K562 (cell line): ENCODE results near the gene NACA. TPM values are rescaled to one million over a fixed set of nuclear protein-coding genes. Genes with fewer than 3 reads are reported as not detected.

Experiments used
- CSDE1 ChIP-seq, 2 experiments: fragments of 450-650 bp; IDR thresholded peaks; 2 replicates each; pipeline ENCODE4 v1.6.1; 2016; ENCODE audit warnings: mild to moderate bottlenecking in 1 of 2
- EP400 ChIP-seq: fragments of 450-650 bp; IDR thresholded peaks from 2 replicates; pipeline ENCODE4 v1.6.1; 2017; ENCODE audit warnings: antibody characterized with exemption, mild to moderate bottlenecking, moderate library complexity
- U2AF2 ChIP-seq: fragments of 200-400 bp; formaldehyde crosslinking; optimal IDR thresholded peaks from 2 replicates; pipeline ENCODE3; 2017; ENCODE audit warnings: low read depth, mild to moderate bottlenecking, low read length
- ZC3H4 ChIP-seq: sonication (generic); formaldehyde crosslinking; IDR thresholded peaks from 2 replicates; pipeline ENCODE4 v1.9.0; 2021; ENCODE audit warnings: missing genetic modification reagents, borderline replicate concordance
- ZNF217 ChIP-seq: sonication (generic); formaldehyde crosslinking; IDR thresholded peaks from 2 replicates; pipeline ENCODE4 v1.8.0; 2022; ENCODE audit warnings: mild to moderate bottlenecking, missing genetic modification reagents
- polyA plus RNA-seq, 8 experiments: library from polyadenylated mRNA; depleted of rRNA in 4 of 8; stranded (reverse) in 5 of 8; unstranded in 3 of 8; fragments of >200 nt; fragmentation: Nextera tagmentation in 2 of 8; fragmentation: Illumina TruSeq in 1 of 8; extraction: Ambion mirVana in 2 of 8; extraction: Trizol in 1 of 8; gene quantifications; 2 replicates each; pipeline versions ENCODE4 v1.2.1 to v1.2.3, GENCODE V29; 2011 to 2014; ENCODE audit warnings: inconsistent platforms in 1 of 8, missing spikeins in 1 of 8
- total RNA-seq, 7 experiments: library from RNA; depleted of rRNA in 6 of 7; stranded (reverse); fragments of >200 nt in 6 of 7; fragmentation: Illumina TruSeq in 2 of 7; extraction: Trizol in 2 of 7; gene quantifications; 2 replicates each; pipeline versions ENCODE4 v1.2.1 to v1.2.3, GENCODE V29; 2011 to 2021; ENCODE audit warnings: low replicate concordance in 1 of 7
- TF ChIP-seq, protein P1 (sequence below), 2 experiments: fragments of 450-650 bp; conservative IDR thresholded peaks; 2 replicates each; pipeline ENCODE4 v1.6.1; 2017; ENCODE audit warnings: mild to moderate bottlenecking in 2 of 2, moderate library complexity in 2 of 2
- TF ChIP-seq, protein P2 (sequence below): fragments of 450-650 bp; IDR thresholded peaks from 2 replicates; pipeline ENCODE4 v1.6.1; 2014; ENCODE audit warnings: low read depth, mild to moderate bottlenecking, moderate library complexity, borderline replicate concordance
- TF ChIP-seq, protein P3 (sequence below), 2 experiments: fragments of 200-800 bp in 1 of 2; sonication (Bioruptor generic) in 1 of 2; sonication (generic) in 1 of 2; formaldehyde crosslinking in 1 of 2; IDR thresholded peaks in 1 of 2; conservative IDR thresholded peaks in 1 of 2; 2 replicates each; pipeline versions ENCODE4 v1.5.0 to v1.6.1; 2016 to 2020; ENCODE audit warnings: missing compliant biosample characterization in 1 of 2, missing genetic modification characterization in 1 of 2, missing genetic modification reagents in 1 of 2
- TF ChIP-seq, protein P4 (sequence below): fragments of 450-650 bp; IDR thresholded peaks from 2 replicates; pipeline ENCODE4 v1.6.1; 2016; ENCODE audit warnings: mild to moderate bottlenecking, moderate library complexity

NACA gene
- total and polyA plus RNA-seq, 9 of the 15 experiments (the other 6 are each of a cell fraction or from before 2014, with no cell fraction given): 1,030 to 2,416 (median 1,645) TPM

DNA sequence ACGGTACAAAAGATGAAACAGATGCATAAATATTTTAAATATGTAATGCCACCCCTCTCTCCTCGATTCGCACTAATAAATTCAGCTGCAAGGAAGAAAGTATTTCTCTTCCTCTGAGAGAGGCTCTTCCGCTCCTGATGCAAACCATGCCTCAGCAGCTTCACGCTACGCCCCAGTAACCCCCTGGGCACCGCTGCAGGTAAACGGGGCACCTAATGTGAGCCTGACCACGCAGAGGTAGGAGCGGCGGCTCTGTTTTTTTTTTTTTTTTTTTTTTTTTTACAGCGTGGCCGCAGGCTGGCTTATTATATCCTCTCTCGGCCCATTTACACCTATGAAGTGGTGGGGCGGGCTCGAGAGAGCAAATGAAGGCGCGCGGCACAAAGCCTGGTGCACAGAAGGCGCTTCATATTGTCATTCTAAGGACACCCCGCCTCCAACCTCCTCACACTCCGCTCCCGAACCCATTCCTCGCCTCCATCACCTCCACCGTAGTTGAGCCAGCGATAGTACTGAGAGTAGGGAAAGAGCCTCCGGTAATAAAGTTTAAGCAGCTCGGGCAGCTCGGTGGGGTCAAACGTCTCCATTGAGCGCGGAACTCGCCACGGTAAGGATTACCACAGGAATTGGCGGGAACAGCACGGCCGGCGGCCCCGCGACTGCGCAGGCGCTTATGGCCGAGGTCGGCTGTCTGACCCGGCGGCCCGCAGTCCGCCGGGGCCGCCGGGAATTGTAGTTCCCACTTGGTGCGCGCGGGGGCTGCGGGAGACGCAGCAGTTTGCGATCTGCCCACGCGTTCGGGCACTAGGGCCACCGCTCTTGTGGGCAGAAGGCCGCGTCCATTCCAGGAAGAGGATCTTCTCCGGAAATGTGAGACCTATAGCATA, 26.9 kb upstream of the NACA start, which contains the start of gene PRIM1 (continued):
- TF ChIP-seq EP400 (peak; percentile 90), CSDE1 (IDR thresholded peaks at IDR 0.05) (no peak), U2AF2 (no peak), ZNF217 (no peak), ZC3H4 (CRISPR knock-in tag) (no peak)
- TF ChIP-seq, protein P1, sequence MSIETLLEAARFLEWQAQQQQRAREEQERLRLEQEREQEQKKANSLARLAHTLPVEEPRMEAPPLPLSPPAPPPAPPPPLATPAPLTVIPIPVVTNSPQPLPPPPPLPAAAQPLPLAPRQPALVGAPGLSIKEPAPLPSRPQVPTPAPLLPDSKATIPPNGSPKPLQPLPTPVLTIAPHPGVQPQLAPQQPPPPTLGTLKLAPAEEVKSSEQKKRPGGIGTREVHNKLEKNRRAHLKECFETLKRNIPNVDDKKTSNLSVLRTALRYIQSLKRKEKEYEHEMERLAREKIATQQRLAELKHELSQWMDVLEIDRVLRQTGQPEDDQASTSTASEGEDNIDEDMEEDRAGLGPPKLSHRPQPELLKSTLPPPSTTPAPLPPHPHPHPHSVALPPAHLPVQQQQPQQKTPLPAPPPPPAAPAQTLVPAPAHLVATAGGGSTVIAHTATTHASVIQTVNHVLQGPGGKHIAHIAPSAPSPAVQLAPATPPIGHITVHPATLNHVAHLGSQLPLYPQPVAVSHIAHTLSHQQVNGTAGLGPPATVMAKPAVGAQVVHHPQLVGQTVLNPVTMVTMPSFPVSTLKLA (conservative IDR thresholded peaks at IDR 0.05): peak; percentile 45 to 76; a peak in 3 of 4 replicates
- TF ChIP-seq, protein P2, sequence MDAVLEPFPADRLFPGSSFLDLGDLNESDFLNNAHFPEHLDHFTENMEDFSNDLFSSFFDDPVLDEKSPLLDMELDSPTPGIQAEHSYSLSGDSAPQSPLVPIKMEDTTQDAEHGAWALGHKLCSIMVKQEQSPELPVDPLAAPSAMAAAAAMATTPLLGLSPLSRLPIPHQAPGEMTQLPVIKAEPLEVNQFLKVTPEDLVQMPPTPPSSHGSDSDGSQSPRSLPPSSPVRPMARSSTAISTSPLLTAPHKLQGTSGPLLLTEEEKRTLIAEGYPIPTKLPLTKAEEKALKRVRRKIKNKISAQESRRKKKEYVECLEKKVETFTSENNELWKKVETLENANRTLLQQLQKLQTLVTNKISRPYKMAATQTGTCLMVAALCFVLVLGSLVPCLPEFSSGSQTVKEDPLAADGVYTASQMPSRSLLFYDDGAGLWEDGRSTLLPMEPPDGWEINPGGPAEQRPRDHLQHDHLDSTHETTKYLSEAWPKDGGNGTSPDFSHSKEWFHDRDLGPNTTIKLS: peak; percentile 89
- TF ChIP-seq, protein P3, sequence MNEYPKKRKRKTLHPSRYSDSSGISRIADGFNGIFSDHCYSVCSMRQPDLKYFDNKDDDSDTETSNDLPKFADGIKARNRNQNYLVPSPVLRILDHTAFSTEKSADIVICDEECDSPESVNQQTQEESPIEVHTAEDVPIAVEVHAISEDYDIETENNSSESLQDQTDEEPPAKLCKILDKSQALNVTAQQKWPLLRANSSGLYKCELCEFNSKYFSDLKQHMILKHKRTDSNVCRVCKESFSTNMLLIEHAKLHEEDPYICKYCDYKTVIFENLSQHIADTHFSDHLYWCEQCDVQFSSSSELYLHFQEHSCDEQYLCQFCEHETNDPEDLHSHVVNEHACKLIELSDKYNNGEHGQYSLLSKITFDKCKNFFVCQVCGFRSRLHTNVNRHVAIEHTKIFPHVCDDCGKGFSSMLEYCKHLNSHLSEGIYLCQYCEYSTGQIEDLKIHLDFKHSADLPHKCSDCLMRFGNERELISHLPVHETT (CRISPR knock-in tag; conservative IDR thresholded peaks at IDR 0.05 in 1 of 2, IDR thresholded peaks at IDR 0.05 in 1 of 2): peak in 1 of 2 experiments; percentile 67; a peak in 2 of 4 replicates
- TF ChIP-seq, protein P4, sequence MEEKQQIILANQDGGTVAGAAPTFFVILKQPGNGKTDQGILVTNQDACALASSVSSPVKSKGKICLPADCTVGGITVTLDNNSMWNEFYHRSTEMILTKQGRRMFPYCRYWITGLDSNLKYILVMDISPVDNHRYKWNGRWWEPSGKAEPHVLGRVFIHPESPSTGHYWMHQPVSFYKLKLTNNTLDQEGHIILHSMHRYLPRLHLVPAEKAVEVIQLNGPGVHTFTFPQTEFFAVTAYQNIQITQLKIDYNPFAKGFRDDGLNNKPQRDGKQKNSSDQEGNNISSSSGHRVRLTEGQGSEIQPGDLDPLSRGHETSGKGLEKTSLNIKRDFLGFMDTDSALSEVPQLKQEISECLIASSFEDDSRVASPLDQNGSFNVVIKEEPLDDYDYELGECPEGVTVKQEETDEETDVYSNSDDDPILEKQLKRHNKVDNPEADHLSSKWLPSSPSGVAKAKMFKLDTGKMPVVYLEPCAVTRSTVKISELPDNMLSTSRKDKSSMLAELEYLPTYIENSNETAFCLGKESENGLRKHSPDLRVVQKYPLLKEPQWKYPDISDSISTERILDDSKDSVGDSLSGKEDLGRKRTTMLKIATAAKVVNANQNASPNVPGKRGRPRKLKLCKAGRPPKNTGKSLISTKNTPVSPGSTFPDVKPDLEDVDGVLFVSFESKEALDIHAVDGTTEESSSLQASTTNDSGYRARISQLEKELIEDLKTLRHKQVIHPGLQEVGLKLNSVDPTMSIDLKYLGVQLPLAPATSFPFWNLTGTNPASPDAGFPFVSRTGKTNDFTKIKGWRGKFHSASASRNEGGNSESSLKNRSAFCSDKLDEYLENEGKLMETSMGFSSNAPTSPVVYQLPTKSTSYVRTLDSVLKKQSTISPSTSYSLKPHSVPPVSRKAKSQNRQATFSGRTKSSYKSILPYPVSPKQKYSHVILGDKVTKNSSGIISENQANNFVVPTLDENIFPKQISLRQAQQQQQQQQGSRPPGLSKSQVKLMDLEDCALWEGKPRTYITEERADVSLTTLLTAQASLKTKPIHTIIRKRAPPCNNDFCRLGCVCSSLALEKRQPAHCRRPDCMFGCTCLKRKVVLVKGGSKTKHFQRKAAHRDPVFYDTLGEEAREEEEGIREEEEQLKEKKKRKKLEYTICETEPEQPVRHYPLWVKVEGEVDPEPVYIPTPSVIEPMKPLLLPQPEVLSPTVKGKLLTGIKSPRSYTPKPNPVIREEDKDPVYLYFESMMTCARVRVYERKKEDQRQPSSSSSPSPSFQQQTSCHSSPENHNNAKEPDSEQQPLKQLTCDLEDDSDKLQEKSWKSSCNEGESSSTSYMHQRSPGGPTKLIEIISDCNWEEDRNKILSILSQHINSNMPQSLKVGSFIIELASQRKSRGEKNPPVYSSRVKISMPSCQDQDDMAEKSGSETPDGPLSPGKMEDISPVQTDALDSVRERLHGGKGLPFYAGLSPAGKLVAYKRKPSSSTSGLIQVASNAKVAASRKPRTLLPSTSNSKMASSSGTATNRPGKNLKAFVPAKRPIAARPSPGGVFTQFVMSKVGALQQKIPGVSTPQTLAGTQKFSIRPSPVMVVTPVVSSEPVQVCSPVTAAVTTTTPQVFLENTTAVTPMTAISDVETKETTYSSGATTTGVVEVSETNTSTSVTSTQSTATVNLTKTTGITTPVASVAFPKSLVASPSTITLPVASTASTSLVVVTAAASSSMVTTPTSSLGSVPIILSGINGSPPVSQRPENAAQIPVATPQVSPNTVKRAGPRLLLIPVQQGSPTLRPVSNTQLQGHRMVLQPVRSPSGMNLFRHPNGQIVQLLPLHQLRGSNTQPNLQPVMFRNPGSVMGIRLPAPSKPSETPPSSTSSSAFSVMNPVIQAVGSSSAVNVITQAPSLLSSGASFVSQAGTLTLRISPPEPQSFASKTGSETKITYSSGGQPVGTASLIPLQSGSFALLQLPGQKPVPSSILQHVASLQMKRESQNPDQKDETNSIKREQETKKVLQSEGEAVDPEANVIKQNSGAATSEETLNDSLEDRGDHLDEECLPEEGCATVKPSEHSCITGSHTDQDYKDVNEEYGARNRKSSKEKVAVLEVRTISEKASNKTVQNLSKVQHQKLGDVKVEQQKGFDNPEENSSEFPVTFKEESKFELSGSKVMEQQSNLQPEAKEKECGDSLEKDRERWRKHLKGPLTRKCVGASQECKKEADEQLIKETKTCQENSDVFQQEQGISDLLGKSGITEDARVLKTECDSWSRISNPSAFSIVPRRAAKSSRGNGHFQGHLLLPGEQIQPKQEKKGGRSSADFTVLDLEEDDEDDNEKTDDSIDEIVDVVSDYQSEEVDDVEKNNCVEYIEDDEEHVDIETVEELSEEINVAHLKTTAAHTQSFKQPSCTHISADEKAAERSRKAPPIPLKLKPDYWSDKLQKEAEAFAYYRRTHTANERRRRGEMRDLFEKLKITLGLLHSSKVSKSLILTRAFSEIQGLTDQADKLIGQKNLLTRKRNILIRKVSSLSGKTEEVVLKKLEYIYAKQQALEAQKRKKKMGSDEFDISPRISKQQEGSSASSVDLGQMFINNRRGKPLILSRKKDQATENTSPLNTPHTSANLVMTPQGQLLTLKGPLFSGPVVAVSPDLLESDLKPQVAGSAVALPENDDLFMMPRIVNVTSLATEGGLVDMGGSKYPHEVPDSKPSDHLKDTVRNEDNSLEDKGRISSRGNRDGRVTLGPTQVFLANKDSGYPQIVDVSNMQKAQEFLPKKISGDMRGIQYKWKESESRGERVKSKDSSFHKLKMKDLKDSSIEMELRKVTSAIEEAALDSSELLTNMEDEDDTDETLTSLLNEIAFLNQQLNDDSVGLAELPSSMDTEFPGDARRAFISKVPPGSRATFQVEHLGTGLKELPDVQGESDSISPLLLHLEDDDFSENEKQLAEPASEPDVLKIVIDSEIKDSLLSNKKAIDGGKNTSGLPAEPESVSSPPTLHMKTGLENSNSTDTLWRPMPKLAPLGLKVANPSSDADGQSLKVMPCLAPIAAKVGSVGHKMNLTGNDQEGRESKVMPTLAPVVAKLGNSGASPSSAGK: peak; percentile 91
